BJ (cell line): ENCODE data around the gene UPF1. TPM values are rescaled to one million over a fixed set of nuclear protein-coding genes. Genes with fewer than 3 reads are reported as not detected.

Experiments used
- CTCF ChIA-PET: fragments of 350-600 bp; formaldehyde crosslinking; extraction: SDS; loops from one replicate; lab custom pipeline; 2021; ENCODE audit warnings: antibody characterized with exemption, inconsistent platforms; lab: Yijun Ruan, JAX
- POLR2A ChIA-PET: fragments of 300-600 bp; sonication (Branson Sonifier 250); formaldehyde crosslinking; extraction: SDS; loops from one replicate; lab custom pipeline; 2021; ENCODE audit warnings: antibody characterized with exemption; lab: Charles Lee
- DNase-seq: peaks from one replicate; pipeline ENCODE4 v3.0.0-alpha.2; 2011; ENCODE audit warnings: low read depth
- H3K27me3 ChIP-seq: 2 replicates; pipeline ENCODE4 v1.6.0; 2011; ENCODE audit warnings: low read length; ENCODE audit not compliant: control insufficient read depth, insufficient read depth
- H3K36me3 ChIP-seq: 2 replicates; pipeline ENCODE4 v1.5.1; 2011; ENCODE audit warnings: low read length; ENCODE audit not compliant: control insufficient read depth, insufficient read depth
- H3K4me3 ChIP-seq: 2 replicates; pipeline ENCODE4 v1.5.1; 2011; ENCODE audit warnings: low read depth, mild to moderate bottlenecking, control low read depth, low read length
- polyA plus RNA-seq: library from polyadenylated mRNA; depleted of rRNA; stranded (reverse); fragments of >200 nt; gene quantifications from 2 replicates; pipeline ENCODE4 v1.2.3, GENCODE V29; 2011
- TF ChIP-seq, protein P1 (sequence below): IDR thresholded peaks from 2 replicates; pipeline ENCODE4 v1.5.1; 2011; ENCODE audit warnings: low read depth, mild to moderate bottlenecking, control low read depth, inconsistent platforms, low read length, moderate library complexity; ENCODE audit not compliant: insufficient read depth

Gene UPF1
- polyA plus RNA-seq, 1 experiment: 24.1 TPM

DNA sequence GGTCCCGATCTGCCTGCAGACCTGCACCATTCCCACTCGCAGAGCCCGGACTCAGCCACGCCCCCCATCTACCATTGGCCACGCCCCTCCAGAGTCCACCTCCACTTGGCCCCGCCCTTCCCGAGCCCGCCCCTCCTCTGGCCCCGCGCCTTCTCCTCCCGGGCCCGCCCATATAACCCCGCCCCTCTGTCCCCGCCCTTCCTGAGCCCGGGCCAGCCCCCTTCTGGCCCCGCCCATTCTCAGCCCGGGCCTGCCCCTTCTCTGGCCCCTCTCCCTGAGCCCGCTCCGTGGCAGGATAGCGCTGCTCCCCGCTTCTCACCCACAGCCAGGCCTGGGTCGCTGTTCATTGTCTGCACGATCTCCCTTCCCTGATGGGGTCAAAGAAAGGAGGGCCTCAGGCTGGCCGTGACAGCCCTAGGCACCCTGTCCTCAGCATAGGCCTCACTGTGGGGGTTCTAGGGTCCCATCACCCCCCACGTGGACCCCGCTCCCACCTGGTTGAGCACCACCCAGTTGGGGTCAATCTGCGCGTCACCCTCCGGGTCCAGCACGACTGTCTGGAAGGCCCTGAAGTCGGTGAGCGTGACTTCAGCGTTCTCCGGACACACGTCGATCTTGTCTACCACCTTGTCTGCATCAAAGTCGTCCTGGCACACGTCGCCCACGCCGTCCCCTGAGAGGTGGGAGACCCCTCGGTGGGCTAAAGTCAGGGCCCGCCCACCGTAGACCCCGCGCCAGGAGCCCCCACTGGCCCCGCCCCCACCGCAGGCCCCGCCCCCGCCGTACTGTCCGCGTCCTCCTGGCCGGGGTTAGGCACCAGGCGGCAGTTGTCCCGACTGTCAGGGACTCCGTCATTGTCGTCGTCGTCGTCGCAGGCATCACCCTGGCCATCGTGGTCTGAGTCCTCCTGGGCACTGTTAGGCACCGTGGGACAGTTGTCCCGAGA, 46.3 kb upstream of the UPF1 start:
- no peak for DNase-seq
- Histone ChIP-seq H3K36me3 (no peaks in the 10 kb centered on the region), H3K4me3 (no peak overlapping the region), H3K27me3 (peaks cover 21% of the 10 kb centered on the region)
- CTCF ChIA-PET: interaction anchor here (1.4 kb wide), 1 partner anchor 61 kb away, joined by 5 read pairs; no protein-coding TSS in a partner anchor
- POLR2A ChIA-PET: no interaction called here
- TF ChIP-seq, protein P1, sequence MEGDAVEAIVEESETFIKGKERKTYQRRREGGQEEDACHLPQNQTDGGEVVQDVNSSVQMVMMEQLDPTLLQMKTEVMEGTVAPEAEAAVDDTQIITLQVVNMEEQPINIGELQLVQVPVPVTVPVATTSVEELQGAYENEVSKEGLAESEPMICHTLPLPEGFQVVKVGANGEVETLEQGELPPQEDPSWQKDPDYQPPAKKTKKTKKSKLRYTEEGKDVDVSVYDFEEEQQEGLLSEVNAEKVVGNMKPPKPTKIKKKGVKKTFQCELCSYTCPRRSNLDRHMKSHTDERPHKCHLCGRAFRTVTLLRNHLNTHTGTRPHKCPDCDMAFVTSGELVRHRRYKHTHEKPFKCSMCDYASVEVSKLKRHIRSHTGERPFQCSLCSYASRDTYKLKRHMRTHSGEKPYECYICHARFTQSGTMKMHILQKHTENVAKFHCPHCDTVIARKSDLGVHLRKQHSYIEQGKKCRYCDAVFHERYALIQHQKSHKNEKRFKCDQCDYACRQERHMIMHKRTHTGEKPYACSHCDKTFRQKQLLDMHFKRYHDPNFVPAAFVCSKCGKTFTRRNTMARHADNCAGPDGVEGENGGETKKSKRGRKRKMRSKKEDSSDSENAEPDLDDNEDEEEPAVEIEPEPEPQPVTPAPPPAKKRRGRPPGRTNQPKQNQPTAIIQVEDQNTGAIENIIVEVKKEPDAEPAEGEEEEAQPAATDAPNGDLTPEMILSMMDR: no peak

DNA sequence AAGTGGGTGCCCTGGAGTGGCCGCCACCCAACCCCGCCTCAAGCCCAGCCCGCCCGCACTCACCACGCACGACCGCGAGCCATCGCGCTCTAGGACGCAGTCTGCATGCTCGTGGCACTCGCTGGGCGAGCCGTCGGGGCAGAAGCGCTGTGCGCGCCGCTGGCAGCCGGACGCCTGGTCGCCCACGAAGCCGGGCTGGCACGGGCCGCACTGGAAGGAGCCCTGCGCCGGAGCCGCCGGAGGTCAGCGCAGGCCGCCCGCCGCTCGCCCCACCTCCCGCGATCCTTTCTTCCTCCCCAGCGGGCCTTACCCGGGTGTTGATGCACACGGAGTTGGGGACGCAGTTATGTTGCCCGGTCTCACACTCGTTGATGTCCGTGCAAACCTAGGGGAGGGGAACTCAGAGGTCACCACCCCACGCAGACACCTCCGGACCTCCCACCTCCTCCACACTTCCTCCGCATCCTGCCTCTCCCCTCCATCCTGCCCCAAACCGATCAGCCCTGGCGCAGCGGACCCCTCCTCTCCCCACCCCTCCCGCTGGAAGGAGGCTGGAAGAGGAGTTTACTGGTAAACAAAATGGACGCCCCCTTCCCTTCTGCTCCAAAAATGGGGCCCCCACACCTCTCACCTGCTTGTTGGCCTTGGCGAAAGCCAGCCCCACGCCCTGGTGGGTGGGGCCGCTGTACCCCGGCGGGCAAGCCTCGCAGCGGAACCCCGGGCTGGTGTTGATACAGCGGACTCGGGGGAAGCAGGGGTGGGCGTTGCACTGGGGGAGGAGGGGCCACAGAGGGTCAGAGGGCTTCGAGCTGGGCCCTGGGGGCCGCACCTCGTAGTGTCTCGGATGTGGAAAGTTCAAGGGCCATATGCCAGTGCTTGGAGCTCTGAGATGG, 43.0 kb upstream of the UPF1 start:
- TF ChIP-seq, protein P1: no peak
- DNase-seq: no peak
- peaks cover 36% of the 10 kb centered on the region for H3K27me3 ChIP-seq
- ChIA-PET CTCF (no interaction called here), POLR2A (no interaction called here)
- H3K36me3 ChIP-seq: no peaks in the 10 kb centered on the region
- H3K4me3 ChIP-seq: no peak overlapping the region

DNA sequence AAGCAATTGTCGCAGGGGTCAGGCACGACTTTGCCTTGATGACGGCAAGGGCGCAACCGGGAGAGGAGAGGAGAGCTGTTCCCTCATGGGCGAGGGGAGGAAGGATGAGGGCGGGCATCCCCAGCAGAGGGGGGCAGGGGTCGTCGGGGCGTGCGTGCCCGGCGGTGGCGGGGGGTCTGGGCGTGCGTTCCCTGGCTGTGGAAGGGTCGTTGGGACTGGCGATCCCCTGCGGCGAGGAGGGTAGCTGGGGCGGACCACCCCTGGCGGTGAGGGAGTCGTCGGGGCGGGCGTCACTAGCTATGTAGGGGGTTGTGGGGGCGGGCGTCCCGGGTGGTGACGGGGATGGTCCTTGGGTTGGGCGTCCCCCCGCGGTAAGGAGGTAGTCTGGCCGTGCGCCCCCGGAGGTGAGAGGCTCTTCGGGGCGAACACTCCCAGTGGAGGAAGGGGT, 42.3 kb upstream of the UPF1 start:
- no peak for DNase-seq
- CTCF ChIA-PET: no interaction called here
- no peaks in the 10 kb centered on the region for H3K36me3 ChIP-seq
- peak overlapping the region; percentile 19 for H3K4me3 ChIP-seq
- POLR2A ChIA-PET: no interaction called here
- H3K27me3 ChIP-seq: peaks cover 36% of the 10 kb centered on the region
- TF ChIP-seq, protein P1: no peak

DNA sequence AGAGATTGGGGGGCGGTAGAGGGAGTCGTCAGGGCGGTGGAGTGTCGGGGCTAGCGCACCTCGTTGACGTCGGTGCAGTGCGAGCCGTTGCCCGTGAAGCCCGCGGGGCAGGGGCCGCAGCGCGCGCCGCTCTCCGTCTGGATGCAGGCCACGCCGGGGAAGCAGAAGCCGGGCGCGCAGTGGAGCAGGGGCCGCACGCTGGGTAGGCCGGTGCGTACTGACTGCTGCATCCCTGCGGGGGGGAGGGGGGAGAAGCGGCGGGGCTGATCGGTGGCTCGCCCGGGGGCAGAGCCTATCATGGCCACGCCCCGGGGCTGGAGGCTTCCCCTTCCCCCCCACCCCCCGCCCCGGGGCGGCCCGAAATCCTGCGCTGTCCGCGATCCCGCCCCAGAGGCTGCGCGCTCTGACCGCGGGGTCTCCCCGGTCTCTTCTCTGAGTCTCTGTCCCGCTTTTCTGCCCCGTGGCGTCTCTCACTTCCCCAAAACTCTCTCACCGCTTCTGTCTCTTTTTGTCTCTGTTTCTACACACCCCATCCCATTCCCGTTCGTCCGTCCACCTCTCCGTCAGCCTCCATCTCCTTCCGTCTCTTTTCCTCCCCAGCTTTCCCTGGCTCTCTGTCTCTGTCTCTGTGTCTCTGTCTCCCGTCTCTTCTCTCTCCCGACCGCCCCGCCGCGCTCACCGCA, 41.7 kb upstream of the UPF1 start:
- ChIA-PET POLR2A (no interaction called here), CTCF (no interaction called here)
- no peaks in the 10 kb centered on the region for H3K36me3 ChIP-seq
- no peak for DNase-seq
- peaks cover 36% of the 10 kb centered on the region for H3K27me3 ChIP-seq
- peak overlapping the region; percentile 23 for H3K4me3 ChIP-seq
- TF ChIP-seq, protein P1: no peak
